Stimulated activated CD4-positive, alpha-beta T cell treated with anti-CD3 and anti-CD28 coated beads, Interleukin-12 subunit alpha, Interleukin-12 subunit beta, amount 100 ng/mL, for 4 hours (primary cell): ENCODE results near the gene RAG2.
"Not testable (repeated sequence)": the region's sequence is repeated elsewhere in the genome, so short reads cannot be mapped to it uniquely, and the experiment has no call there.

Experiments used
- DNase-seq: peaks from one replicate; pipeline ENCODE4 v3.0.0-alpha.2; 2020

The RAG2 gene

DNA sequence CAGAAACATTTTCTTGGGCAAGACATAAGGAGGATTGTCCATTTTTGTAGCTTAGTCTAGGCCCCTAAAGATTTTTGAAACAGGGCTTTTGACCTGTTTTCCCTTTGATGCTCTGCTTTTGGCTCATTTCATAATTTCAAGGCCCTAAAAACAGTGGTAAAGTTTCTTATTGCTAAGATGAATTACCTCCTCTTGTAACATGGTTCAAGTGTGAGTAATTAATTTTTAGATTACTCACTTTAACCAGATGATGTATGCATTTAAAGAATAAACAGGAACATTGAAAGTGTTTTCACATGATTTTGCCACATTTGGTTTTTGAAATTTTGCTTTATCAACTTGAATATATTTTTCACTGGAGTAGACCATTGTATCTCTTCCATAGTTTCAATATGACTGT, 1.2 kb downstream of the RAG2 start:
- DNase-seq = no peak

DNA sequence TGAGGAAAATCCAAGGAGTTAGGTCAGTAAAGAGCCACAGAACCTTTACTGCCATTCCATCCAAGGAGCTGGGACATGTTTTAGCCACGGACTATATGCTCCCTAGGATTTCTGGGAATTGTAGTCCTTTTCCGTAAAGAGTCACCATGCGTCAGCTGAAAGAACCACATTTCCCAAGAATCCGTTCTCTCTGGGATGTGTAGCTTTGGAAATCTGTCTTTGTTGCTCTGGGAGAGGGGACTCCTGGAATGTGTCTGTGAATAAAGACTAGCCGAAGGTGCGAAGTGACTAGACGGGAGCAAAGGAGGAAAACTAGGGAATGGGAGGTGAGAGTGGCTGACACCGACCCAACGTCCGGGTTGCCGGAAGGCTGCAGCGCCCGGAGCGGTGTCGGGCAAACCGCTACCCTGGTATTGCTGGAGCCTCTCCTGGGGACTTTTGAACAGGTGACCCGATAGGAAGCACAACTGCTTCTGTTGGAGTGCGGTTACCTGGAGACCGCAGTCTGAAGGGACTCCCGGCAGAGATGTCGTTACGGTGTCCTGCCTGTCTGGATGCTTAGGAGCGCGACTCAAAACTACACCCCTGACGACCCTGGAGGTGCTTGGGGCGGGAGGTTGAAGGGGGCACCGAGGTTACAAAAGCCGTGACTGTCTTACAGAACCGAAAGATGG, 3.6 kb downstream of the RAG2 start, which contains the start of gene IFTAP:
Gene IFTAP (plus strand): TSS at position 187 of the 674 bp plus-strand sequence. CDS start 15,602 bp downstream, outside the sequence.
- peak; percentile 5 for DNase-seq

DNA sequence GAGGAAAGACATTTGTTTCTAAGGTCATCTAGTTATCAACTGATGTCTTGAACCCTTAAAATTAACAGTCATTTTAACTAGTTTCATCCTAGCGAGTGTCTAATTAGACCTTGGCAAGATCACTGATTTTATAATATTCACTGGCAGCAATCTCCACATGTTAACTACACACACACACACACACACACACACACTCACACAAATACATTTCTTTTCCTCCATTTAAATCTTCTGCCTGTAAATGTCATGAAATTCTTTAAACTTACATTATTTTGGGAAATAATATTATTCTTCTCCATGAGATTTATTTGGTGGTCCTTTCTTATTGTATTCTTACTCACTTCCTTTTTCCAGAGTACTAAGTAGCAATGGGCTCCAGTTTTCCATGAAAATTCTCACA, 6.6 kb downstream of the RAG2 start:
- DNase-seq = no peak

GRCh38 chr11:36590513-36590912, 7.5 kb downstream of the RAG2 start:
- DNase-seq = no peak

DNA sequence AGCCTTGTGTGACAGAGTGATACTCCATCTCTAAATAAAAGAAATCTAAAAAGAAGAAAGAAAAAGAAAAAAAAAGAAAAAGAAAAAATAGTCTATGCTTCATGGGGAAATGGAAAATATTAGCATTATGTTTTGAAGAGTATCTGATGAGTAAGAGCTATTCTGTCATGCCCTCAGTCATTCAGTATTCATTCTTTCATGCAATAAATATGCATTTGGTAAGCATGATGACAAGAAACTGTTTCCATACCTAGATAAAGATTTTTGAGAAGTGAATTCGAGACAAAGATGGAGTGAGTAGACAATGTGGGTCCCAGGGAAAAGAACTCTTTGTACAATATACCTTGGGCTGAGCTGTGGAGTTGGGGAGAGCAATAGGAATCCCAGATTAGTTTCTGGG, 9.9 kb downstream of the RAG2 start:
- DNase-seq = no peak

DNA sequence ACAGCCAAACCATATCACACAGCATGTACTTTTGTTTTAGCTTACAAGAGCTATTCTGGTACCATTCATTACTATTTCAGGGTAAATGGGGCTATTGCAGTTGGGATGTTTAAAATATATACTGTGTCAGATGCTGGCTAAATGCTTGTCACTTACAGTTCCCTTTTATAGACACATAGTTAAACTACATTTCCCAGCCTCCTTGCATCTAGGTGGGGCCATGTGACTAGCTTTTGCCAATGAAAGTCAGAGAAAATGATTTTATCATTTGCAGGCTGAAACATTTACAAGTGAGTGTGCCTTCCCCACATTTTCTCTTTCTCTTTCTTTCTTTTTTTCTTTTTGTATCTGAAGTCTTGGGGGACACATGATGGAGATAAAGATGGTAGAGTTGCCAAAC, 11.5 kb downstream of the RAG2 start:
- DNase-seq = no peak

DNA sequence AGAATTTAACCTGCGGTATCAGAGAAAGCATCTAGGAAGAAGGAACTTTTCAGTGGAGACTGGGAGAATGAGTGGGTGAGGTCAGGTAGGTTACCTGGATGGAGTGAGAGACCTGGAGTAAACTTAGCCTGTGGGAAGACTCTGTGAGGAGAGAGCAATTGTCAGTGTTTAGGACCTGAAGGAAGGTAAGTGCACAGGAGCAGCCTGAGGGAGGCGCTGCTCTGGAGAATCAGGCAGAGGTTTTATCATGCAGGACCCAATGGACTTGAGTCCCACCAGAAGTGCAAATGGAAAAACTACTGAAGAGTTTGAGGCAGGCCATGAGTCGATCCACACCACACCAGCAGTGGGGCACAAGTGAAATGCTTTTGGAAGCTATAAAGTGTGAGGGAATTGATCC, 14.4 kb downstream of the RAG2 start:
- DNase-seq = no peak

- no peak for DNase-seq
Observed at GRCh38 chr11:36581536-36581935, 16.5 kb downstream of the RAG2 start.

- DNase-seq = no peak
Observed at GRCh38 chr11:36578458-36578857, 19.6 kb downstream of the RAG2 start.

- no peak for DNase-seq
Observed at GRCh38 chr11:36577859-36578258, 20.2 kb downstream of the RAG2 start.

DNA sequence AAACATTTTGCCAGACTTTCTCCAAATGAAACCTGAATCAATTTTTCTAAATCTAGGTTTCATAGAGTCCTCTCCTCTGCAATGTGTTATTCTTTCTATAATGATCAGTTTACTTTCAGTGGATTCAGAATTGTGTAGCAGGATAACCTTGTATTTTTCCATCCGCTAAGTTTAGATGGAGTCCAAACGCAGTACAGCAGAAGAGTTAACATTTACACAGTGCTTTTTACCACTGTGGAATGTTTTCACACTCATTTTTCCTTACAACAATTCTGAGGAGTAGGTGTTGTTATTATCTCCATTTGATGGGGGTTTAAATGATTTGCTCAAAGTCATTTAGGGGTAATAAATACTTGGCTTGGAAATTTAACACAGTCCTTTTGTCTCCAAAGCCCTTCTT, 20.7 kb downstream of the RAG2 start:
- DNase-seq = no peak

DNA sequence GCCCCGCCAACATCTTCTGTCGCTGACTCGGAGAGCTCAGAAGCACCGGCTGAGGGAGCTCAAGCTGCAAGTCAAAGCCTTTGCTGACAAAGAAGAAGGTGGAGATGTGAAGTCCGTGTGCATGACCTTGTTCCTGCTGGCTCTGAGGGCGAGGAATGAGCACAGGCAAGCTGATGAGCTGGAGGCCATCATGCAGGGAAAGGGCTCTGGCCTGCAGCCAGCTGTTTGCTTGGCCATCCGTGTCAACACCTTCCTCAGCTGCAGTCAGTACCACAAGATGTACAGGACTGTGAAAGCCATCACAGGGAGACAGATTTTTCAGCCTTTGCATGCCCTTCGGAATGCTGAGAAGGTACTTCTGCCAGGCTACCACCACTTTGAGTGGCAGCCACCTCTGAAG, 23.6 kb downstream of the RAG2 start:
- DNase-seq = no peak

- DNase-seq = no peak
Observed at GRCh38 chr11:36569095-36569494, 28.9 kb downstream of the RAG2 start.

DNA sequence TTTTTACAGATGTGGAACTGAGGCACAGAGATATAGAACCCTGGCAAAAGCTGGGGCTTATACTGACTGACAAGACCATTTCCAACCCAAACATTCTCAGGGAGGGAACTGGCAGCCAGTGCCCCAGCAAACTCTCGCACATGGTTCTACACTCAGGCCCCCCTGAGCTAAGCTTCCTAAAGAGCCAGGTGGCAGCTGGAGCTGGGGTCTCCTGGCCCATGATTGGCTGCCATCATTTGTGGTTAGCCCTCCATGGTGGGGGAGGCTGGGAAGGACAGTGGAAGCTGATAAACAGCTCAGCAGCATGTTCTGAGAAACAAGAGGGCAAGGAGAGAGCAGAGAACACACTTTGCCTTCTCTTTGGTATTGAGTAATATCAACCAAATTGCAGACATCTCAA, 30.3 kb downstream of the RAG2 start, which contains the start of gene RAG1:
Gene RAG1 (plus strand): TSS at position 314 of the 400 bp plus-strand sequence. CDS start 5,298 bp downstream, outside the sequence.
- DNase-seq = no peak

GRCh38 chr11:36566407-36567053, 31.5 kb downstream of the RAG2 start:
- DNase-seq = no peak

- DNase-seq = no peak
Observed at GRCh38 chr11:36565031-36565610, 32.9 kb downstream of the RAG2 start.

DNA sequence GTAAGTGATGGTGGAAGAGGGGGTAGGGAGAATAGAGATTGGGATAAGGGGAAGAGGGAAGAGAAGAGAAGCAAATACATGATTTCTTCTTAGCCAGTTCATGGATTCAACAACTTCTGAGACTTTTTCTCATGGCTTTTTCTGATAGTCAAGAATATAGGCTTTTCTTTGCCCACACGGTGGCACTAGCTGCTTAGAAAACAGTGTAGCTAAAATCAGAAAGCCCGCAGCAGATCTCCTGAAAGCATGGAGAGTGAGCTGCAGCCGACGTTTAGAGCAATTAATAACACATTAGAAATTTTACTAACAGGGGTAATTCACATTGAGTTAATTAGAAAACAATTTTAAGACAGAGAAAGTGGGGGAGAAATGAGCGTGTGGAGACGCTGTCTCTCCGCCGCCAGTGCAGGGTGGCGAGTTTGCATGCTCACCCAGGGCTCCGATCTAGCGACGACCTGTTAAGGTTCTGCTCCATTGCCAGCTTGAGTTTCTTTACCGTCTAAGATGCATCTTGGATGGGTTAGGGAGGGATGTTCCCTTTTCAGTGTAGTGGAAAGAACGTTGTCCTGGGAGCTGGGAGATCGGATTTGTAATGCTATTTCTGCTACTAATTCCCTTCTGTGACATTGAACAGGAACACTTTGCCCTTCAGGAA, 33.5 kb downstream of the RAG2 start:
- peak; percentile 12 for DNase-seq

DNA sequence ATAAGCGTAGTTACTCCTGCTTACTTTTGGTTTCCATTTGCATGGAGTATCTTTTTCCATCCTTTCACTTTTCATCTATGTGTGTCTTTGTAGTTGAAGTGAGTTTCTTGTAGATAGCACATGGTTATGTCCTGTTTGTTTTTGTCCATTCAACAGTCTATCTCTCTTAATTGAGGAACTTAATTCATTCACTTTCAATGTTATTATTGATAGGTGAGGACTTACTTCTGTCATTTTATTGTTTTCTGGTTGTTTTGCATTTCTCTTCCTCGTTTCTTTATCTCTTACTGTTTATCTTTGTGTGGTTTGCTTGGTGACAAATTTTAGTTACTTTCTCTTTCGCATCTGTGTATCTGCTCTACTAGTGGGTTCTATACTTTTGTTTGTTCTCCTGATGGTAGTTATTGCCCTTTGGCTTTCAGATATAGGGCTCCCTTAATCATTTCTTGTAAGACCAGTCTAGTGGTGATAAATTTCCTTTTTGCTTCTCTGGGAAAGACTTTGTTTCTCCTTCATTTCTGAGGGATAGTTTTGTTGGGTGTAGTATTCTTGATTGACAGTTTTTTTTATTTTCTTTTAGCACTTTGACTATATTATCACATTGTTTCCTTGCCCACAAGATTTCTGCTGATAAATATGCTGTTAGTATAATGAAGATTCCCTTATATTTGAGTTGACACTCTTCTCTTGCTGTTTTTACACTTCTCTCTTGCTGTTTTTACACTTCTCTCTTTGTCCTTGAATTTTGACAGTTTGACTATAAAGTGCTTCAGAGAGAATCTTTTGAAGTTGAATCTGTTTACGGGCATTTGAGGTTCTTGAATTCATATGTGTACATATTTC, 39.2 kb downstream of the RAG2 start:
- no peak for DNase-seq

GRCh38 chr11:36557991-36558390, 40.0 kb downstream of the RAG2 start:
- no peak for DNase-seq

DNA sequence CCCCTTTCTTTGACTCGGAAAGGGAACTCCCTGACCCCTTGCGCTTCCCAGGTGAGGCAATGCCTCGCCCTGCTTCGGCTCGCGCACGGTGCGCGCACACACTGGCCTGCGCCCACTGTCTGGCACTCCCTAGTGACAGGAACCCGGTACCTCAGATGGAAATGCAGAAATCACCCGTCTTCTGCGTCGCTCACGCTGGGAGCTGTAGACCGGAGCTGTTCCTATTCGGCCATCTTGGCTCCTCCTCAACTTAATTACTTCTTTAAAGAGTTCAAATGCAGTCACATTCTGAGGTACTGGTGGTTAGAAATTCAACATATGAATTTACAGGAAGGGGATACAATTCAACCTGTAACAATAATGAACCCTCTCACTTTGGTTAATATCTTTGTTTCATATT, 40.6 kb downstream of the RAG2 start:
- DNase-seq = not testable (repeated sequence)

GRCh38 chr11:36550385-36551115, 47.5 kb downstream of the RAG2 start:
- no peak for DNase-seq
